Trophoblast cell (in vitro differentiated cells and primary cell): ENCODE data around the gene IGF2BP1.

Experiments used
- DNase-seq, 2 donors: peaks; one replicate each; pipeline ENCODE4 v3.0.0-alpha.2; 2016
- H2AFZ ChIP-seq: 2 replicates; pipeline ENCODE4 v1.6.1; 2013; ENCODE audit warnings: low read length, moderate library complexity, mild to moderate bottlenecking; ENCODE audit not compliant: insufficient read depth, poor library complexity
- H2AK5ac ChIP-seq: 2 replicates; pipeline ENCODE4 v1.6.1; 2013; ENCODE audit warnings: mild to moderate bottlenecking, low read length
- H2BK120ac ChIP-seq: 2 replicates; pipeline ENCODE4 v1.6.1; 2013; ENCODE audit warnings: low read length, mild to moderate bottlenecking, moderate library complexity; ENCODE audit not compliant: insufficient read depth, poor library complexity
- H2BK12ac ChIP-seq: 2 replicates; pipeline ENCODE4 v1.6.1; 2013; ENCODE audit warnings: mild to moderate bottlenecking, low read length, moderate library complexity
- H2BK5ac ChIP-seq: 2 replicates; pipeline ENCODE4 v1.6.1; 2013; ENCODE audit warnings: low read length, low read depth, moderate library complexity, mild to moderate bottlenecking; ENCODE audit not compliant: poor library complexity
- H3K14ac ChIP-seq: 2 replicates; pipeline ENCODE4 v1.6.1; 2013; ENCODE audit warnings: mild to moderate bottlenecking, low read length
- H3K18ac ChIP-seq: 2 replicates; pipeline ENCODE4 v1.6.1; 2013; ENCODE audit warnings: mild to moderate bottlenecking, low read length
- H3K23ac ChIP-seq: 2 replicates; pipeline ENCODE4 v1.6.1; 2013; ENCODE audit warnings: low read length
- H3K27ac ChIP-seq: 2 replicates; pipeline ENCODE4 v1.5.1; 2013; ENCODE audit warnings: low read depth, mild to moderate bottlenecking, inconsistent platforms, low read length, moderate library complexity
- H3K27me3 ChIP-seq: 2 replicates; pipeline ENCODE4 v1.6.1; 2013; ENCODE audit warnings: inconsistent platforms, mild to moderate bottlenecking, low read length, moderate library complexity; ENCODE audit not compliant: insufficient read depth
- H3K36me3 ChIP-seq, 2 experiments: 1 replicate in 1 of 2; 2 replicates in 1 of 2; pipeline ENCODE4 v1.6.1; 2013; ENCODE audit warnings: low read length in 2 of 2, mild to moderate bottlenecking in 2 of 2, moderate library complexity in 1 of 2; ENCODE audit not compliant: insufficient read depth in 2 of 2, control insufficient read depth in 1 of 2
- H3K4ac ChIP-seq: 2 replicates; pipeline ENCODE4 v1.6.1; 2013; ENCODE audit warnings: low read depth, mild to moderate bottlenecking, low read length, moderate library complexity
- H3K4me1 ChIP-seq, 2 experiments: 1 replicate in 1 of 2; 2 replicates in 1 of 2; pipeline ENCODE4 v1.6.1; 2013; ENCODE audit warnings: low read length in 2 of 2, mild to moderate bottlenecking in 2 of 2, moderate library complexity in 1 of 2; ENCODE audit not compliant: insufficient read depth in 2 of 2, control insufficient read depth in 1 of 2
- H3K4me2 ChIP-seq: 2 replicates; pipeline ENCODE4 v1.6.1; 2013; ENCODE audit warnings: inconsistent platforms, mild to moderate bottlenecking, low read length, moderate library complexity
- H3K4me3 ChIP-seq: 2 replicates; pipeline ENCODE4 v1.5.1; 2013; ENCODE audit warnings: mild to moderate bottlenecking, low read depth, low read length, inconsistent platforms
- H3K79me1 ChIP-seq: one replicate; pipeline ENCODE4 v1.6.1; 2013; ENCODE audit warnings: low read length
- H3K79me2 ChIP-seq: 2 replicates; pipeline ENCODE4 v1.6.1; 2013; ENCODE audit warnings: low read length, mild to moderate bottlenecking; ENCODE audit not compliant: control insufficient read depth, insufficient read depth, poor library complexity
- H3K9ac ChIP-seq: 2 replicates; pipeline ENCODE4 v1.6.1; 2013; ENCODE audit warnings: mild to moderate bottlenecking, low read length
- H3K9me3 ChIP-seq: 2 replicates; pipeline ENCODE4 v1.6.1; 2013; ENCODE audit warnings: low read depth, mild to moderate bottlenecking, control low read depth, inconsistent platforms, low read length; ENCODE audit not compliant: insufficient read depth
- H4K12ac ChIP-seq: 2 replicates; pipeline ENCODE4 v1.6.1; 2013; ENCODE audit warnings: low read depth, mild to moderate bottlenecking, low read length, moderate library complexity
- H4K8ac ChIP-seq: 2 replicates; pipeline ENCODE4 v1.6.1; 2013; ENCODE audit warnings: low read depth, mild to moderate bottlenecking, low read length, moderate library complexity
- H4K91ac ChIP-seq: one replicate; pipeline ENCODE4 v1.6.1; 2013; ENCODE audit warnings: low read depth, mild to moderate bottlenecking, low read length, moderate library complexity
- WGBS: extraction: QIAGEN DNeasy Blood & Tissue Kit; methylation state at CpG from one replicate; pipeline ENCODE4 v1.1.7; 2013; ENCODE audit warnings: missing lambda C conversion rate; ENCODE audit not compliant: insufficient read length, insufficient coverage; ENCODE audit errors: extremely low coverage; 5-methylcytosine and 5-hydroxymethylcytosine counted together

The IGF2BP1 gene

DNA sequence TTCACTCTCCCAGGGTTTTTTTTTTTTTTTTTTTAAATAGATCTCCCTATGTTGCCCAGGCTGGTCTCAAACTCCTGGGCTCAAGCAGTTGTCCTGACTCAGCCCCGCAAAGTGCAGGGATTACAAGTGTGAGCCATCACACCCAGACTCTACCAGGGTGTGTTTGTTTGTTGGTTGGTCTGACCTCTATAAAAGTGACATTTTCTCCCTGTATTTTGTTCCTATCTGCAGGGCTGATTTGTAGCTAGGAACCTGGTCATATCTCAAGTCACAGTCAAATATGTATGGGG, 89.1 kb downstream of the IGF2BP1 start:
- H3K79me2 ChIP-seq = no peaks in the 10 kb centered on the region
- H4K8ac ChIP-seq = no peak overlapping the region
- no peak overlapping the region for H3K4me3 ChIP-seq
- H2BK120ac ChIP-seq = no peak overlapping the region
- no peaks in the 10 kb centered on the region for H3K79me1 ChIP-seq
- H2AK5ac ChIP-seq = no peak overlapping the region
- no peak overlapping the region for H2AFZ ChIP-seq
- H3K23ac ChIP-seq = no peak overlapping the region
- no peak overlapping the region for H2BK5ac ChIP-seq
- H3K36me3 ChIP-seq = no peaks in the 10 kb centered on the region
- H3K27ac ChIP-seq = no peak overlapping the region
- H2BK12ac ChIP-seq = no peak overlapping the region
- H4K12ac ChIP-seq = no peak overlapping the region
- no peak overlapping the region for H3K9ac ChIP-seq
- no peak overlapping the region for H3K14ac ChIP-seq
- DNase-seq = no peak
- no peak overlapping the region for H3K4me2 ChIP-seq
- no peak overlapping the region for H4K91ac ChIP-seq
- H3K9me3 ChIP-seq = no peaks in the 10 kb centered on the region
- no peaks in the 10 kb centered on the region for H3K27me3 ChIP-seq
- H3K4ac ChIP-seq = no peak overlapping the region
- H3K18ac ChIP-seq = no peak overlapping the region
- H3K4me1 ChIP-seq = no peaks in the 10 kb centered on the region
- no CpG with 5 or more reads among the region's 1 CpG for WGBS

DNA sequence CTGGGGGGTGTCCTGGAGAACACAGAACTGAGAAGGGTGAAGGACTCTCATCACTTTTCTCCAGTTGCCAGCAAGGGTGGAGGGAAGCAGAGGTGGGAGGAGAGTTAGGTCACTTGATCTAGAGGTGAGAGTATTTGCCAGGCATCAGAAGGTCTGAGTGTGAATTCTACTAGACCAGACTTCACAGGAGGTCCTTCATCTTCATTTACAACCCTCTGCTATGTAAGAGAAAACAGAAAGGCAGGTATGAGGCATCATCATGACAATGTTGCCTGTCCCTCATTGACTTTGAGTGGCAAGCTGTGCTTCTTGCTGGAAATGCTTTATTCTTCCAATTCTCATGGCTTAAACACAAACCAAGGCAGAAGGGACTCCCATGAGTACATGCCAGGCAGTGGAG, 89.5 kb downstream of the IGF2BP1 start:
- no peak overlapping the region for H3K23ac ChIP-seq
- no peak overlapping the region for H3K9ac ChIP-seq
- no peak overlapping the region for H2AFZ ChIP-seq
- H3K4me1 ChIP-seq = no peaks in the 10 kb centered on the region
- H4K12ac ChIP-seq = no peak overlapping the region
- no peaks in the 10 kb centered on the region for H3K79me2 ChIP-seq
- H2BK5ac ChIP-seq = no peak overlapping the region
- H3K27ac ChIP-seq = no peak overlapping the region
- no peak overlapping the region for H4K91ac ChIP-seq
- no peak overlapping the region for H3K4ac ChIP-seq
- no peak overlapping the region for H2BK12ac ChIP-seq
- no peaks in the 10 kb centered on the region for H3K36me3 ChIP-seq
- no peak overlapping the region for H2BK120ac ChIP-seq
- H3K9me3 ChIP-seq = no peaks in the 10 kb centered on the region
- no peak overlapping the region for H3K4me3 ChIP-seq
- no peak overlapping the region for H3K14ac ChIP-seq
- H3K27me3 ChIP-seq = no peaks in the 10 kb centered on the region
- H3K79me1 ChIP-seq = no peaks in the 10 kb centered on the region
- no peak for DNase-seq
- no peak overlapping the region for H3K18ac ChIP-seq
- H2AK5ac ChIP-seq = no peak overlapping the region
- no peak overlapping the region for H4K8ac ChIP-seq
- H3K4me2 ChIP-seq = no peak overlapping the region

DNA sequence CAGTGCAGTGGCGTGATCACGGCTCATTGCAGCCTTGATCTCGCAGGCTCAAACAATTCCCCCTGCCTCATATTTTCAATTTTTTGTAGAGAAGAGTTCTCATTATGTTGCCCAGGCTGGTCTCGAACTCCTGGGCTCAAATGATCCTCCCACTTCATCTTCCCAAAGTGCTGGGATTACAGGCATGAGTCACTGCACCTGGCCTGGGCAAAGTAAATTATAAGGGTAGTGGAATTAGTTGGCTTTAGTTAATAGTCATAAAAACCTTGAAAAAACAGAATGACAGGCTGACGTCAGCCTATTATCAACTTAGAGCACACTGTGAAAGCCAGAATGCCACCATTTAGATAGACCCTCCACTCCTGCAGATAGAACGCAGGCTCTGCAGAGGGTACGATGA, 91.9 kb downstream of the IGF2BP1 start:
- Histone ChIP-seq H3K27me3 (no peaks in the 10 kb centered on the region), H3K4me2 (no peak overlapping the region), H4K8ac (no peak overlapping the region), H3K4me3 (no peak overlapping the region), H3K79me2 (no peaks in the 10 kb centered on the region), H3K9ac (no peak overlapping the region), H2BK12ac (no peak overlapping the region), H3K14ac (no peak overlapping the region), H3K79me1 (no peaks in the 10 kb centered on the region), H3K23ac (no peak overlapping the region), H2AK5ac (no peak overlapping the region), H3K36me3 (no peaks in the 10 kb centered on the region), H2BK5ac (no peak overlapping the region), H3K27ac (no peak overlapping the region), H2BK120ac (no peak overlapping the region), H3K9me3 (no peaks in the 10 kb centered on the region), H3K4me1 (no peaks in the 10 kb centered on the region), H4K12ac (no peak overlapping the region), H4K91ac (no peak overlapping the region), H3K18ac (no peak overlapping the region), H3K4ac (no peak overlapping the region), H2AFZ (no peak overlapping the region)
- WGBS = no CpG with 5 or more reads among the region's 7 CpGs
- no peak for DNase-seq

DNA sequence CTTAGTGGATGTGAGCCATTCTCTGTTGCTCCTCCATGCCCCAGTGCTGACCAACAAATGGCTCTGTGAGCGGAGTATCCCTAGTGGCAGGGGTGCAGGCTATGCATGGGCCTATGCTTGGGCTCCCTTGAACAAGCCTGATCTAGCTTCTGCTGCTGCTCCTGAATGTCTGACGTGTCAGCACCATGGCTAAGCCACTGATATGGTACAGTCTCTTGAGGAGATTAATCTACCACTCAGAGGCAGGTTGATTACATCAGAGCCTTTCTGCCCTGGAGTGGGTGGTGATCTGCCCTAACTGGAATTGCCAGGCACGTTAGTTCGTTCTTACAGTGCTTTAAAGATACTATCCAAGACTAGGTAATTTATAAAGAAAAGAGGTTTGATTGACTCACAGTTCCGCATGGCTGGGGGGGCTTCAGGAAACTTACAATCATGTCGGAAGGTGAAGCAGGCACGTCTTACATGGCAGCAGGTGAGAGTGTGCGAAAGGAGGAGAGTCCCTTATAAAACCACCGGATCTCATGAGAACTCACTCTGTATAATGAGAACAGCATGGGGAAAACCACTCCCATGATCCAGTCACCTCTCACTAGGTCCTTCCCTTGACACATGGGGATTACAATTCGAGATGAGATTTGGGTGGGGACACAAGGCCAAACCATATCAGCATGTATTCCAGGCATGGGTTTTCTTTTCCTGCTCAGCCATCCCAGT, 93.9 kb downstream of the IGF2BP1 start:
- no peak overlapping the region for H2BK120ac ChIP-seq
- H3K23ac ChIP-seq = no peak overlapping the region
- H3K36me3 ChIP-seq = no peaks in the 10 kb centered on the region
- H3K79me2 ChIP-seq = no peaks in the 10 kb centered on the region
- DNase-seq = peak; percentile 7 to 12
- H2AK5ac ChIP-seq = no peak overlapping the region
- H3K27ac ChIP-seq = no peak overlapping the region
- no peaks in the 10 kb centered on the region for H3K4me1 ChIP-seq
- H3K14ac ChIP-seq = no peak overlapping the region
- H3K4me3 ChIP-seq = no peak overlapping the region
- no peak overlapping the region for H2AFZ ChIP-seq
- no peak overlapping the region for H4K12ac ChIP-seq
- no peak overlapping the region for H3K4ac ChIP-seq
- H4K91ac ChIP-seq = no peak overlapping the region
- H3K9me3 ChIP-seq = no peaks in the 10 kb centered on the region
- no peak overlapping the region for H3K18ac ChIP-seq
- no peak overlapping the region for H2BK12ac ChIP-seq
- no CpG with 5 or more reads among the region's 10 CpGs for WGBS
- H2BK5ac ChIP-seq = no peak overlapping the region
- no peak overlapping the region for H4K8ac ChIP-seq
- H3K4me2 ChIP-seq = no peak overlapping the region
- H3K79me1 ChIP-seq = no peaks in the 10 kb centered on the region
- no peak overlapping the region for H3K9ac ChIP-seq
- H3K27me3 ChIP-seq = no peaks in the 10 kb centered on the region
